Choroid plexus epithelial cell (primary cell): ENCODE results near the gene ASTN2.

Experiments used
- DNase-seq: peaks from one replicate; pipeline ENCODE4 v3.0.0-alpha.2; 2010; ENCODE audit warnings: low read depth
- H3K4me3 ChIP-seq: 2 replicates; pipeline ENCODE4 v1.5.1; 2011; ENCODE audit warnings: low read depth, mild to moderate bottlenecking, control low read depth, low read length, moderate library complexity
- CTCF ChIP-seq: conservative IDR thresholded peaks from 2 replicates; pipeline ENCODE4 v1.5.1; 2011; ENCODE audit warnings: low read depth, mild to moderate bottlenecking, control low read depth, inconsistent platforms, low read length, moderate library complexity

Gene ASTN2

GRCh38 chr9:117411547-117411946 lies 3.3 kb downstream of the ASTN2 start:
- H3K4me3 ChIP-seq, result no peak overlapping the region
- TF ChIP-seq CTCF, result peak; percentile 82
- DNase-seq, result peak; percentile 42

- TF ChIP-seq CTCF, result no peak
- no peak for DNase-seq
- H3K4me3 ChIP-seq, result no peak overlapping the region
Observed at GRCh38 chr9:117409321-117409720, 5.5 kb downstream of the ASTN2 start.

GRCh38 chr9:117407436-117408022 lies 7.3 kb downstream of the ASTN2 start:
- no peak for TF ChIP-seq CTCF
- no peak overlapping the region for H3K4me3 ChIP-seq
- no peak for DNase-seq

- TF ChIP-seq CTCF, result no peak
- no peak overlapping the region for H3K4me3 ChIP-seq
- no peak for DNase-seq
Observed at GRCh38 chr9:117405950-117406705, 8.7 kb downstream of the ASTN2 start.

GRCh38 chr9:117403848-117404247 lies 11.0 kb downstream of the ASTN2 start:
- no peak for TF ChIP-seq CTCF
- H3K4me3 ChIP-seq, result no peak overlapping the region
- no peak for DNase-seq

- DNase-seq, result no peak
- H3K4me3 ChIP-seq, result no peak overlapping the region
- TF ChIP-seq CTCF, result no peak
Observed at GRCh38 chr9:117403403-117403811, 11.4 kb downstream of the ASTN2 start.

- TF ChIP-seq CTCF, result no peak
- no peak overlapping the region for H3K4me3 ChIP-seq
- DNase-seq, result no peak
Observed at GRCh38 chr9:117400171-117400570, 14.7 kb downstream of the ASTN2 start.
